Measurements from ENCODE around the gene DNAJC22. TPM values are rescaled to one million over a fixed set of nuclear protein-coding genes. Genes with fewer than 3 reads are reported as not detected.
A peak's percentile ranks its signal among the peaks of the same experiment; 100 is the strongest.

DNAJC22 gene
- total RNA-seq, 1 donor from 2014 or later = not detected

DNA sequence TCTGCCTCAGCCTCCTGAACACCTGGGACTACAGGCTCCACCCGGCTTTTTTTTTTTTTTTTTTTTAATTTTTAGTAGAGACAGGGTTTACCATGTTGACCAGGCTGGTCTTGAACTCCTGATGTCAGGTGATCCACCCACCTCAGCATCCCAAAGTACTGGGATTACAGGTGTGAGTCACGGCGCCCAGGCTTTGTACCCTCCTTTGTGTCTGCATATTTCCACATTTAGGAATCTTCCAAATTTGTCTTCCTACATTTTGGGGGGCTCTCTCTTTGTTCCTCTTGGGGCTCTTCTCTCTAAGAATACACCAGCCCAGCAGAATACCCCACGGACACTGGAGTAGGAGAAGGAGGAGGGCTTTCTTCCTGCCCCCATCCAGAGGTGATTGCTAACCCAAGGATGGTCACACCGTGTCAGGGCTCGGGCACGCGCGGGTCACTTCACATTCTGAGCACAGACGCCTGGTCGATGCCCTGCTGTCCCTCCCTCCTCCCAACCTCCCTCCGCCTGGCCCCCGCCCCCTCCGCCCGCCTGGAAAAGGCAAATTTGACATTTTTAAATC, 2.1 kb upstream of the DNAJC22 start:
- no peaks in the 10 kb centered on the region for H3K9me3 Mint-ChIP-seq
- H3K4me1 Mint-ChIP-seq = peaks cover 31% of the 10 kb centered on the region
- DNase-seq = no peak
- no peak overlapping the region for H3K4me3 Mint-ChIP-seq
- intact Hi-C loops (cut with micrococcal nuclease) = loop anchor here (1.0 to 5.0 kb wide), 3 partner anchors 7 to 367 kb away; partner anchors contain the start of genes C1QL4, DHH and WNT1
- no peaks in the 10 kb centered on the region for H3K36me3 Mint-ChIP-seq (ENCODE audit: low read depth)
- H3K27me3 Mint-ChIP-seq = peaks cover 80% of the 10 kb centered on the region
- no peak overlapping the region for H3K27ac Mint-ChIP-seq

DNA sequence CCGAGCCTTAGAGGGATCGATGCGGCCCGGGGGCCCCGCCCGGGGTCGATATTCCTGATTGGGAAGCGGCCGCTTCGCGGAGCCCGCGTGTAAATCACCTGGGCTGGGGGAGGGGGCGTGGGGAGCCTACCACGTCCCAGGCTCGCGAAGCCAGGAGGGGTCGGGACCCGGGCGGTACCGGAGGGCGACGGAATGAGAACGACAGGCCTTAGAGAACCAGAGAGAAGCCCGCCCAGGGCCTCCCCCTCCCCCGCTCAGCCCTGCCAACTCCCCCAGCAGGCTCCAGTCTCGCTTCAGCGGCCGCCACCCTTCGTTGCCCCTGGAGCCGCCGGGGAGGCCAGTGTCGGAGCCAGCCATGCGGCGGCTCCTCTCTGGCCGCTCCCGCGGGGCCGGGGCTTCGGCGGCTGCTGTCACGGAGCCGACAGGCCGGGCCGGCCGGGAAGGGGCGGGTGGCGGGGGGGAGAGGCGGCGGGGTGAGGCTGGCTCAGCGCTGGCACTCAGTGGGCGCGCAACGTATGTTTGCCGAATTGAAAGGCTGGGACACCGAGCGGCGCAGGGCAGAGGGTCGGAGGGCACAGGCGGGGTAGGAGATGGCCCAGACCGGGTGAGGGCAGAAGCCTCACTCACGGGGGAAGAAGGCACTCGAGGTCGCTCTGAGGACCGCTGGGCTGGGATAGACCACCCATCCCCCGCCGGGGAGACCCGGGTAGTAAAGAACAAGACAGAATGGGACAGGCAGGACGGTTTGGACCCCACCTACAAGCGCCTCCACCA, 1.4 kb upstream of the DNAJC22 start:
- Mint-ChIP-seq H3K27me3 (peaks cover 75% of the 10 kb centered on the region), H3K4me1 (peaks cover 31% of the 10 kb centered on the region), H3K4me3 (peak overlapping the region; percentile 84), H3K36me3 (ENCODE audit: low read depth) (no peaks in the 10 kb centered on the region), H3K9me3 (no peaks in the 10 kb centered on the region), H3K27ac (no peak overlapping the region)
- intact Hi-C loops (cut with micrococcal nuclease) = loop anchor here (1.0 kb wide), 1 partner anchor 8 kb away; the partner anchor contains the start of gene C1QL4
- peak; percentile 68 for DNase-seq

DNA sequence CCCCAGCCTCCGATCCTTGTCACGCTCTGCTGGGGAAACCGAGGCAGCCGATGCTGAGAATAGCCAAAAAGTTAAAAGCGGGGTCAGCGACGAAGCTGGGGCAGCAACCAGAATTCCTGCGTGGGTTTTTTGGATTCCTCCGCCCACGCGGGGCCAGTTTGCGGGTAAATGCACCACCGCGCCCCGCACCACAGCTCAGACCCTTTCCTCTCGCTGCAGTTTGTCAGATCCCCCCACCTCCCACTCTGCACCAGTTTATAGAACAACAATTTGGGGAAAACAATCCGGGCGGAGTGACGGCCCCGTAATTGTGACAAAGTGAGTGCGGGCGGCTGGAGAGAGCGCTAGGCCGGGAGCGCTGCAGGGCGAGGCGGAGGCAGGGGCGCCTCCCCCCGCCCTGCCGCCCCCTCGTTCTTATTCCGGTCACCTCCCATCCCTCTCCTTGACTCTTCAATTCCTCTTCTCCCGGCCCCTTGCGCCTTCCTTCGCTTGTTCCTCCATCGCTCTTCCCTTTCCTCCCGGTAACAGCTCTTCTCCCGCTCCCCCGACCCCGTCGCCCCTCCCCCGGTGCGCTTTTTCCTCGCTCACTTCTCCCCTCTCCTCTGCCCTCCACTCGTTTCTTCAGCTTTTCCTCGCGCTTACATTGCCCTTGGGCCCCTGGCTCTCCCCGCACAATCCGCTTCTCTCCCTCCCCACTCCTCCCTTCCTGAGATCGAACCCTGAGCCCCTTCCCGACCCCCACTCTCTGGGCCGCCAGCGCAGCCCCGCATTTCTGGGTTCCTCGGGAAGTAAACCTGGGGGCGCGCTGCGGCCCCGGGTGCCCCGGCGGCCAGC, 646 bp upstream of the DNAJC22 start:
- peaks cover 71% of the 10 kb centered on the region for H3K27me3 Mint-ChIP-seq
- peak overlapping the region; percentile 84 for H3K4me3 Mint-ChIP-seq

DNA sequence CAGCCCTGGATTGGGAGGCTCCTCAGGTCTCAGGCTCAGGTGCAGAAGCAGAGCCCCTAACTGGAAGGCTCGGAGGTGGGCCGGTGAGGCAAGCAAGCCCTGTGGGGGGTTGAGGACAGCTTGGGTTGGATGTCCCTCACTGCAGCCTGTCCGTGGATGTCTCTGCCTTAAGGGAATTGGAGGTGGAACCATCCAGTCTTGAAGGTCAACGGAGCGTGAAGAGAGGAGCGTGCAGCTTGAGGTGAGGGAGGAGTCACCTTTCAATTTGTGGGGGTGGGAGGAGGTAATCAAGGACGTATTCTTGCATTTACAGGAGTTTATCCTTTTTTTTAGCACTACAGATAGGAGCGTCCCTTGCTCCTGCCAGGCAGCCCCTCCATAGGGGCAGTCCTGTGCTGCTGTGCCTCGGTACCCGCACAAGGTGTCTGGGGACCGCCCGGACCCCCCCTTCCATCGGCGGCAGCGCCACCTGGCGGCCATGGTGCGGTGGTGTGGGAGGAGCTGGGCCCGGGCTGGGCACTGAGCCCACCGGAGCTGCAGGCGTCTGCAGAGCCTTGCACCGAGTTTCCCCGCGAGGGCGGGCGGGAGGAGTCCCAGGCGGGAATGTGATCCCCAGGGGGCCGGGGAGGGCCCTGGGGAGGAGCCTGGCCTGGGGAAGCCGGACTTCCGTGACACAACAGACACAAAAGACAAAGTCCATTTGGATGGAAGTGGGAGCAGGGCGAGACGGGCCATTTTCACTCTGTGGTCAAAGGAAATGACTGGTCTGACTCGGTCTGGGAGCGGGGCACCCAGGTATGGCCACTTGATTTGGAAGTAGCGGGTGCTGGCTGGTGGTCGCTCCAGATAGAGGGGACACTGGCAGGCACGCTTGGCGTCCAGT, 864 bp downstream of the DNAJC22 start:
- peak; percentile 94 for DNase-seq
- peaks cover 30% of the 10 kb centered on the region for H3K4me1 Mint-ChIP-seq
- peaks cover 66% of the 10 kb centered on the region for H3K27me3 Mint-ChIP-seq
- H3K4me3 Mint-ChIP-seq = peak overlapping the region; percentile 84
- peak overlapping the region; percentile 67 for H3K27ac Mint-ChIP-seq
- H3K9me3 Mint-ChIP-seq = no peaks in the 10 kb centered on the region
- intact Hi-C loops (cut with micrococcal nuclease) = loop anchor here (1.0 kb wide), 1 partner anchor 59 kb away; no protein-coding TSS in a partner anchor
- H3K36me3 Mint-ChIP-seq (ENCODE audit: low read depth) = no peaks in the 10 kb centered on the region

More for the DNA sequence above, 646 bp upstream of the DNAJC22 start:
- no peak for DNase-seq
- intact Hi-C loops (cut with micrococcal nuclease) = loop anchor here (1.0 kb wide), 1 partner anchor 9 kb away; the partner anchor contains the start of gene C1QL4
- Mint-ChIP-seq H3K27ac (no peak overlapping the region), H3K9me3 (no peaks in the 10 kb centered on the region), H3K4me1 (peaks cover 31% of the 10 kb centered on the region), H3K36me3 (ENCODE audit: low read depth) (no peaks in the 10 kb centered on the region)

DNA sequence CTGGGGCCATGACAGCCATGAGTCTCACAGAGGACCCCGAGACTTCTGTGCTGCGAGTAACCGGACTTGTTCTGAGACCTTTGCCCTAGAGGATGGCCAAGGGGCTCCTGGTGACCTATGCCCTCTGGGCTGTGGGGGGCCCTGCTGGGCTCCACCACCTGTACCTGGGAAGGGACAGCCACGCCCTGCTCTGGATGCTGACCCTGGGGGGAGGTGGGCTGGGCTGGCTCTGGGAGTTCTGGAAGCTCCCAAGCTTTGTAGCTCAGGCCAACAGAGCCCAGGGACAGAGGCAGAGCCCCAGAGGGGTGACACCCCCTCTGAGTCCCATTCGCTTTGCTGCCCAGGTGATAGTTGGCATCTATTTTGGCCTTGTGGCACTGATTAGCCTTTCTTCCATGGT, 2.1 kb downstream of the DNAJC22 start:
- H3K27ac Mint-ChIP-seq = no peak overlapping the region
- H3K36me3 Mint-ChIP-seq (ENCODE audit: low read depth) = no peaks in the 10 kb centered on the region
- intact Hi-C loops (cut with micrococcal nuclease) = no loop called here
- H3K4me1 Mint-ChIP-seq = peaks cover 22% of the 10 kb centered on the region
- H3K4me3 Mint-ChIP-seq = no peak overlapping the region
- DNase-seq = no peak
- peaks cover 66% of the 10 kb centered on the region for H3K27me3 Mint-ChIP-seq
- H3K9me3 Mint-ChIP-seq = no peaks in the 10 kb centered on the region

DNA sequence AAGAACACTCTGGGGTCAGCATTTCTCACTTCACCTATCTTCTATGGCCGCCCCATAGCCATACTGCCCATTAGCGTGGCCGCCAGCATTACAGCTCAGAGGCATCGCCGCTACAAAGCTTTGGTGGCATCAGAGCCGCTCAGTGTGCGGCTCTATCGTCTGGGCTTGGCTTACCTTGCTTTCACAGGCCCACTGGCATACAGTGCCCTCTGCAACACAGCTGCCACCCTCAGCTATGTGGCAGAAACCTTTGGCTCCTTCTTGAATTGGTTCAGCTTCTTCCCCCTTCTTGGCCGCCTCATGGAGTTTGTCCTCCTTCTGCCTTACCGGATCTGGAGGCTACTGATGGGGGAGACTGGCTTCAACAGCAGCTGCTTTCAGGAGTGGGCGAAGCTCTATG, 2.6 kb downstream of the DNAJC22 start:
- H3K4me3 Mint-ChIP-seq = no peak overlapping the region
- H3K9me3 Mint-ChIP-seq = no peaks in the 10 kb centered on the region
- peaks cover 61% of the 10 kb centered on the region for H3K27me3 Mint-ChIP-seq
- peaks cover 18% of the 10 kb centered on the region for H3K4me1 Mint-ChIP-seq
- DNase-seq = no peak
- no peaks in the 10 kb centered on the region for H3K36me3 Mint-ChIP-seq (ENCODE audit: low read depth)
- intact Hi-C loops (cut with micrococcal nuclease) = no loop called here
- no peak overlapping the region for H3K27ac Mint-ChIP-seq

DNA sequence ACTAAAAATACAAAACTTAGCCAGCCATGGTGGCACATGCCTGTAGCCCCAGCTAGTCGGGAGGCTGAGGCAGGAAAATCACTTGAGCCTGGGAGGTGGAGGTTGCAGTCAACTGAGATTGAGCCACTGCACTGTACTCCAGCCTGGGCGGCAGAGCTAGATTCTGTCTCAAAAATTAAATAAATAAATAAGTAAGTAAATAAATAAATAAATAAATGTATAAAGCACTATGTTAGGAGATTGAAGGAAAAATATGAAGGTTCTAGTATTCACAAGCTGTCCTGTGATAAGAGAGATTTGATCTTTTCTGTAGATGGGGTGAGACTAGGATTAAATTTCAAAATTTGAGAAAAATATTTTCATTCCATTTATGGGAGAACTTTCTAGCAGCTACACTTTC, 5.7 kb downstream of the DNAJC22 start:
- DNase-seq = no peak
- H3K27me3 Mint-ChIP-seq = peaks cover 55% of the 10 kb centered on the region

DNA sequence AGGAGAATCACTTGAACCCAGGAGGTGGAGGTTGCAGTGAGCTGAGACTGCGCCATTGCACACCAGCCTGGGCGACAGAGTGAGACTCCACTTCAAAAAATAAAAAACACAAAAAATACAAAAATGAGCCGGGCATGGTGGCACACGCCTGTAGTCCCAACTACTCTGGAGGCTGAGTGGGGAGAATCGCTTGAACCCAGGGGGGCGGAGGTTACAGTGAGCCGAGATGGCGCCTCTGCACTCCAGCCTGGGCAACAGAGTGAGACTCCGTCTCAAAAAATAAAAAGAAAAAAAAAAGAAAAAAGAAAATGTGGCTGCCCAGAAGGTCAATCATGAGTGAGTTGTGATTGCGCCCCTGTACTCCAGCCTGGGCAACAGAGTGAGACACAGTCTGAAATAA, 9.2 kb downstream of the DNAJC22 start:
- Mint-ChIP-seq H3K27ac (no peak overlapping the region), H3K4me3 (no peak overlapping the region), H3K27me3 (peaks cover 38% of the 10 kb centered on the region), H3K9me3 (no peaks in the 10 kb centered on the region), H3K4me1 (peaks cover 2% of the 10 kb centered on the region), H3K36me3 (ENCODE audit: low read depth) (no peaks in the 10 kb centered on the region)
- intact Hi-C loops (cut with micrococcal nuclease) = no loop called here
- DNase-seq = no peak

More for the DNA sequence above, 5.7 kb downstream of the DNAJC22 start:
- Mint-ChIP-seq H3K9me3 (no peaks in the 10 kb centered on the region), H3K36me3 (ENCODE audit: low read depth) (no peaks in the 10 kb centered on the region), H3K27ac (no peak overlapping the region), H3K4me3 (no peak overlapping the region), H3K4me1 (peaks cover under 1% of the 10 kb centered on the region)
- intact Hi-C loops (cut with micrococcal nuclease) = no loop called here

DNA sequence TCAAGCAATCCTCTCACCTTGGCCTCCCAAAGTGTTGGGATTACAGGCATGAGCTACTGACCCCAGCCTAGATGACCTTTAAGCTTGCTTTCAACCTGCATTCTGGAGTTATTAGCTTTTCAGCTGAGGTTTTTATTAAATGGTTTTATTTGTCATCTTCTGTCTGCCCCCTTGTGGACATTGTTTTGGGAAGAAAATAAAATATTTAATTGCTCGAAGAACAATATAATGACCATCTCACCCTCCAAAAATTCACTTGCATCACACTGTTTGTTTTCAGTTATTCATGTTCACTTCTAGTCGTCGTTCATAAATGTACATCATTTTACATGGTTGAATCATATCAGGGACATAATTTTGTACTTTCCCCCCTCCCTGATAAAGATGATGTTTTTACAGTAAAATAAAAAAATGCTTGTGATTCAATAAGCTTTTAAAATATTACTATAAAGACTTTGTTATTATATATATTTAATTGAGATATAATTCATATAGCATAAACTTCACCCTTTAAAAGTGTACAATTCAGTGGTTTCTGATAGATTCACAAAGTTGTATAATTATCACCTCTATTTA, 10.5 kb downstream of the DNAJC22 start:
- H3K4me1 Mint-ChIP-seq = peaks cover 2% of the 10 kb centered on the region
- DNase-seq = no peak
- H3K27ac Mint-ChIP-seq = no peak overlapping the region
- H3K9me3 Mint-ChIP-seq = no peaks in the 10 kb centered on the region
- no peak overlapping the region for H3K4me3 Mint-ChIP-seq
- peaks cover 37% of the 10 kb centered on the region for H3K27me3 Mint-ChIP-seq
- intact Hi-C loops (cut with micrococcal nuclease) = no loop called here
- H3K36me3 Mint-ChIP-seq (ENCODE audit: low read depth) = no peaks in the 10 kb centered on the region

DNA sequence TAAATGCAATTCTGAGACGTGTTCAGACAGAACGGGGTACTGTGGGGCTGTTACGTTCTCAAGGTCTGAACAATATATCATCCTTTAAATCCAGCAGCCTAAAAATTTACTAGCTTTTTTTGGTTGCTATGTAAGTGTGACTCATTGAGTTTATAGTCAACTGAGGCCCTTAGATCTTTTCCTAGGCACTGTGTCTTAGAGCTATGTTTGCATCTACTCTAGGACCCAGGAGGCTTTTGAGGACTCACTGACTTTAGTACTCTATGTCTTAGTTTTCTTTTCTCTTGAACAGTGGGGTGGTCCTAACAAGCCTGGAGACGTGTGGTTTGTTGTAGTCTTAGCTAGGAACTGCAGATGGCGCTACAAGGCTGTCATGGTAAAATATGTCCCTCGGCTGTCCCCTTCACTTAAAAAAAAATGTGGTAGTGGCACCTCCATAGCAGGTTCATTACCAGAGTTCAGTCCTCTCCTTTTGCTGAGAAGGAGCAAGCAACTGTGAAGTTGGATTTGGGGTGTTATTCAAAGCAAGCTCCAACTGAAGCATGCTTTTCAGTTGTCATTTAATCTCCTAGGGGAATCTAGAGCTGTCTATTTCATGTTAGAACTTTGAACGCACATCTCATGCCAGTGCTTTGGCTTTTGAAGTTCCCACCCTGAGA, 11.9 kb downstream of the DNAJC22 start:
- Mint-ChIP-seq H3K9me3 (no peaks in the 10 kb centered on the region), H3K27me3 (peaks cover 28% of the 10 kb centered on the region), H3K4me3 (no peak overlapping the region), H3K27ac (no peak overlapping the region), H3K36me3 (ENCODE audit: low read depth) (no peaks in the 10 kb centered on the region), H3K4me1 (peaks cover 2% of the 10 kb centered on the region)
- peak; percentile 88 for DNase-seq
- intact Hi-C loops (cut with micrococcal nuclease) = loop anchor here (1.0 kb wide), 2 partner anchors 156 to 222 kb away; no protein-coding TSS in a partner anchor

DNA sequence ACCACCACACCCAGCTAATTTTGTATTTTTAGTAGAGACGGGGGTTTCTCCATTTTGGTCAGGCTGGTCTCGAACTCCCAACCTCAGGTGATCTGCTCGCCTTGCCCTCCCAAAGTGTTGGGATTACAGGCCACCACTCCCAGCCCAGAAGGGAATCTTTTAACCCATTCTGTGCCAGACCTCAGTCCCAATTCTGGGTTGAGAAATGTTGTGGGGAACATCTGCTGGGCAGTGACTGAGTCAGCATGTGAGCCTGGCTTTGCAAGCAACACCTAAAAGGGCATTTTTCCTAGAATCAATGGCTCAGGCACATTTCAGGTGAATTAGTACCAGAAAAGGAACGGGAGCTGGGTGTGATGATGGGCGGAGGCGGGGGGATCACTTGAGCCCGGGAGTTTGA, 13.0 kb downstream of the DNAJC22 start:
- DNase-seq = no peak
- H3K4me1 Mint-ChIP-seq = peaks cover 2% of the 10 kb centered on the region
- no peak overlapping the region for H3K4me3 Mint-ChIP-seq
- no peaks in the 10 kb centered on the region for H3K36me3 Mint-ChIP-seq (ENCODE audit: low read depth)
- peaks cover 23% of the 10 kb centered on the region for H3K27me3 Mint-ChIP-seq
- H3K9me3 Mint-ChIP-seq = no peaks in the 10 kb centered on the region
- intact Hi-C loops (cut with micrococcal nuclease) = no loop called here
- H3K27ac Mint-ChIP-seq = no peak overlapping the region

DNA sequence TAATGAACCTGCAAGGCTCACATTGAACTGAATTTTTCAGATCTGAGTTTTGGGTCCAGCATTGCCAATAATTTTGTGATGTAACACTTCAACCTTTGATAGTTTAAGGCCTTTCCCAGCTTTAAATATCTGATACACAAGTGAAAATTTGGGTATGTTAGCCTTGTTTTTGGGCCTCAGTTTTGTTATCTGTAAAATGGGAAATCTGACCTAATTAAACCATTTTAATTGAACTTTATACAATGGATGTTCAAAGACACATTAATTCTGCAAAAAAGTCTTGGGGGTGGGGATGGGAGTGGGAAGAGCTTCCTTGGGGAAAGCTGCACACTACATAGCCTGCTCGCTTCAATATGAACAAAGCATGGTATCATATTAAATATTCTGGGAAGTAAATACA, 15.4 kb downstream of the DNAJC22 start:
- H3K27ac Mint-ChIP-seq = no peak overlapping the region
- no peaks in the 10 kb centered on the region for H3K36me3 Mint-ChIP-seq (ENCODE audit: low read depth)
- intact Hi-C loops (cut with micrococcal nuclease) = no loop called here
- H3K9me3 Mint-ChIP-seq = no peaks in the 10 kb centered on the region
- DNase-seq = no peak
- H3K4me1 Mint-ChIP-seq = peaks cover 8% of the 10 kb centered on the region
- H3K27me3 Mint-ChIP-seq = peaks cover 13% of the 10 kb centered on the region
- no peak overlapping the region for H3K4me3 Mint-ChIP-seq

Data from activated CD4-positive, alpha-beta T cell treated with anti-CD3 and anti-CD28 coated beads, Interleukin-2, amount 10 ng/mL, durations not matched to agents 24 days and 14 days (primary cell).